Activated T-cell treated with anti-CD3 and anti-CD28 coated beads for 48 hours (primary cell): ENCODE measurements around the gene TIGD1.

Experiments used
- DNase-seq: peaks from one replicate; pipeline ENCODE4 v3.0.0-alpha.2; 2020; ENCODE audit warnings: low read depth

TIGD1 gene

DNA sequence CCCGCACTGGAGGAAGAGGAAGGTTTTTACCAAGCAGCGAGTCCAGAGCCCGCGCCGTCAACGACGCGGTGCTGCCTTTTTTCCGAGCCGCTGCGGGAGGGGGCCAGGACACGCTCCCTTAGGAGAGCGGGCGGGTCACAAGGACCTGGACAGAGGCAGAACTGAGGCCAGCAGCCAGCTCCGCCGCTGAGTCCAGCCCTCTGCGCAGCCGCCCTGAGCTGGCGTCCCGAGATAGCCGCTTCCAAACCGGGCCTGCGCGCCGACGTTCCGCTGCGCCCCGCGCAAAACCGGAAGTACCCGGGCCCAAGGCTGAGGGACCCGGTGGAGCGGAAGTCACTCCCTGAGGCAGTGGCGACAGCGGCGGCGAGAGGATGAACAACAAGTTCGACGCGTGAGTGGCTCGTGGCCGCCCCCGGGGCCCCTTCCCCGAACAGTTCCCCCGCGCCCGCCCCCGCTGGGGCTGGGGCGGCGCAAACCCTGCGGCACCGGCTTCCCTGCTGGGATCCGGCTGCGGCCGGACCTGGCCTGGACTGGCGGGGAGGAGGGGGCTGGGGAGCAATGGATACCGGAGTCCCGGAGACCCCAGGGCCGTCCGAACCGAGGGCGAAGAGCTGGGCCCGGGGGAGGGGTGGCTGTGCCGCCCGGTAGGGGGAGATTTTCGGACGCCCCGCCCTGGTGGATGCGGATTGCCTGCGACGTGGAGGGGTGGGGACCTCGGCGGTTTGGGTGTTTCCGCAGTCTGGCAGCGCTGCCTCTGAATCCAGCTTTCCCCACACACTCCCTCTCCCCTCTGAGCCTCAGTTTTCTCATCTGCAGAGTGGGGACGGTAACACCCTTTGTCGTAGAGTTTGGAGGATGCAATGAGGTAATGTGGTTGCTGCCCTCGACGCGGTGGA, at the start of gene TIGD1, which contains the start of gene EIF4E2:
Gene TIGD1, minus strand, starts transcription at position 204 of the 896 bp plus-strand sequence. CDS start 675 bp downstream, outside the sequence.
Gene EIF4E2, plus strand, starts transcription at position 336 of the 896 bp plus-strand sequence. Its CDS starts 36 bp downstream, at position 372.
- peak; percentile 91 for DNase-seq

GRCh38 chr2:232598293-232598692, 47.9 kb upstream of the TIGD1 start:
- DNase-seq, result no peak

DNA sequence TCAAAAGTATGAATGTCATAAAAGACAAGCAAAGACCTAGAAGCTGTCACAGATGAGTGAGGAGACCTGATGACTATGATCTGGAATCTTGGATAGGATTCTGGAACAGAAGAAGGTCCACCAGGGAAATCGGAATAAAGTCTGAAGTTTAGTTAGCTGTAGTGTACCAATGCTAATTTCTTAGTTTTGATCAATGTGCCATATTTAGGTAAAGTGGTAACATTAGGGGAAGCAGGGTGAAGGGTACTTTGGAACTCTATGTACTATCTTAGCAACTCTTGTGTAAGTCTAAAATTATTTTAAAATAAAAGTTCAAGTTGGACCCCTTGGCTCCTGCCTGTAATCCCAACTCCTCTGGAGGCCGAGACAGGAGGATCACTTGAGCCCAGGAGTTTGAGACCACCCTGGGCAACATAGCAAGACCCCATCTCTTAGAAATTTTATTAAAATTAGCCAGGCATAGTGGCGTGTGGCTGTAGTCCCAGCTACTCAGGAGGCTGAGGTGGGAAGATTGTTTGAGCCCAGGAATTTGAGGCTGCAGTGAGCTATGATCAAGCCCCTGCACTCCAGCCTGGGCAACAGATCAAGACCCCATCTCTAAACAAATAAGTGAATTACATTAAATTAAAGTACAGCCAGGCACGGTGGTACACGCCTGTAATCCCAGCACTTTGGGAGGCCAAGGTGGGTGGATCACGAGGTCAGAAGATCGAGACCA, 47.2 kb upstream of the TIGD1 start:
- DNase-seq, result no peak

GRCh38 chr2:232593982-232594381, 43.6 kb upstream of the TIGD1 start:
- no peak for DNase-seq

DNA sequence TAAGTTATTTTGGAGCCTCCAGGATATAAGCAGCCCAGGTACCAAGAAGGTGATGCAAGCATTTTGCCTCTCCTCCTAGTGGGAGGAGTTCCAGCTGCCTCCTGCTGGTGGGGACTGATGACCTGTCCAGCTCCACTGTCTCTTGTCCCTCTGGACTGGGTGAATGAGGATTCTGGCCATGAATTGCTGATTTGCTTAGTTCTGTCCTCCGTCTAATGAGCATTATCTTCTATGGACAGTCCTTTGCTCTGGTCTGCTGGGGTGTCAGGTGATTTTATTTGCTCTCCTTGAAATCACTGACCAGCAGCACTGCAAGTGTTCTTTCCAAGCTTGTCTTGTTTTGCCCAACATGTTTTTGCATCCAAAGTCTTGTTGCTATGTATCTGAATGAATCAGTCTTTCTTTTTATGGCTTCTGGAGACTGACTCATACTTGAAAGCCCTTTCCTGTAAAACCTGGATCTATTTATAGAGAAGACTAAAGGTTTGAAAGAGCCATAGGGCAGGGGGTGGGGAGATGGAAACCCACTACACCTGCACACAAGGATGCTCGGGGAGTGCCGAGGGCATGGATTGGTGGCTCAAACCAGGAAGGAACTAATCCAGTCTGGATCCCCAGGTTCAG, 42.5 kb upstream of the TIGD1 start:
- DNase-seq, result no peak

DNA sequence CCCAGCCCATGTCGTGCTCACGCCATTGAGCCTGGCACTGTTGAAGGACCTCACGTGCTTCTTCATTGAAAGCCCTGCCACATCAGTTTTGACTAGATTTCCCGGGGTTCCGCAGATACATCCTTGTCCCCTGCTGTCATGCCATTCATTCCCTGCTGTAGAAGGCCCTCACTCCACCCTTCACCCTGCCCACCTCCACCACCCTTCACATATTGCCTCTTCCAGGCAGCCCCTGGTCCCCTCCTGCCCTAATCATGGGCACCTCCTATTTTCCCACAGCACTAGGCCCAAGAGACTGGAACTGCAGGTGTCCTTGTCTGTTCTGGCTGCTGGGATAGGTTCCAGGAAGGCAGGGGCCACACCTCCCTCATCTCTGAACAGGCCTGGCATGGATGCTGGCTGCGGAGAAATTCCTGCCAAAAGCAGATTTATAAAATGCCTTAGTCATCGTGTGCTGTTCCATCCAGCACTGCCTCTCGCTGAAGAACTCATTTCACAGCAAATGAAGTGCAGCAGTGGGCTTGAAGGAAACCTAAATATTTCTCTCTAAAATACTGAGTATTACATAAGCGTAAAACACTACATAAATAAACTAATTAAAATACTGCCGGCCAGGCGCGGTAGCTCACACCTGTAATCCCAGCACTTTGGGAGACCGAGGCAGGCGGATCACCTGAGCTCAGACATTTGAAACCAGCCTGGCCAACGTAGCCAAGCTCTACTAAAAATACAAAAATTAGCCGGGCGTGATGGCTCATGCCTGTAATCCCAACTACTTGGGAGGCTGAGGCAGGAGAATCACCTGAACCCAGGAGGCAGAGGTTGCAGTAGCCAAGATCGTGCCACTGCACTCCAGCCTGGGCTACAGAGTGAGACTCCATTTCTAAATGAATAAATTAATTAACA, 38.6 kb upstream of the TIGD1 start:
- DNase-seq, result no peak

DNA sequence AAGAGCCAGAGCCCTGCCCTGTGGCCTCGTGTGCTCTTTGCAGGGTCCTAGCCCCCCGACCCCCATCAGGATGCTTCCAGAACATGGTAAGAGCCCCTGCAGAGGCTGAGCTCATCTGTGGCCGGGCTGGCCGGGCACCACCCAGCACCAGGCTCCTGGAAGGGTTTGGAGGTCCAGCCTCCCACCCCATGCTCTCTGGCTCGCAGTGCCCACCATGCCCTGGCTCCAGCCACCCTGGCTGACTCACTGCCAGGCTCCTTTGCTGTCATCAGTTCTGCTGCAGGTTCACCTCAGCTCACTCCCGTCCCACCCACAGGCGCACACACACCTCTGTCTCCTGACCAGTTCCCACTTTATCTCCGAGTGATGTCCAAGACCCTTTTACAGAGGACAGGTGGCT, 37.7 kb upstream of the TIGD1 start:
- DNase-seq, result no peak

- no peak for DNase-seq
Observed at GRCh38 chr2:232587512-232587911, 37.2 kb upstream of the TIGD1 start.

DNA sequence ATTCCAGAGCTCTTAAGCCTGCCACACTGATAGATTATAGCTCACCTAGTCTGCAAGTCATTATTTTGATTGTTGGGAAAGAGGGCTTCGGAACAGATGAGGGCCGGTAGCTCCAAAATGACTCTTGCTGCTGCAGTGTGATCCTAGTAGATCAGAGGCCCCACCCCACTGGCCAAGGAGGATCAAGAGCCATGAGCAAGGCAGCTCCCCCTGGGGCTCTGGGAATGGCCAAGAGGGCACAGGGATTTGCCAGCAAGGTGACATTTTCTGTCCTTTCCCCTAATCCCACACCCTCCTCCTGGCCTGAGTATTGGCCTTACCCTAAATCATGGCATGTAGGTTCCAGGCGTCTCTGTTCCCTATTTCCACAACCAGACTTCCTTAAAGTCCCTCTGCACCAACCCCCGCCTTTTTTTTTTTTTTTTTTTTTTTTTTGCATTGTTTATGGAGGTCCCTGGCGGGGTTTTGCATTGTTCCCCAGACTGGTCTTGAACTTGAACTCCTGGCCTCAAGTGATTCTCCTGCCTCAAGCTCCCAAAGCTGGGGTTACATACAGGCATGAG, 36.7 kb upstream of the TIGD1 start:
- DNase-seq, result no peak

GRCh38 chr2:232584238-232584637, 33.9 kb upstream of the TIGD1 start:
- DNase-seq, result no peak

GRCh38 chr2:232581725-232582124, 31.4 kb upstream of the TIGD1 start:
- DNase-seq, result no peak

GRCh38 chr2:232580648-232580981, 30.3 kb upstream of the TIGD1 start:
- no peak for DNase-seq

DNA sequence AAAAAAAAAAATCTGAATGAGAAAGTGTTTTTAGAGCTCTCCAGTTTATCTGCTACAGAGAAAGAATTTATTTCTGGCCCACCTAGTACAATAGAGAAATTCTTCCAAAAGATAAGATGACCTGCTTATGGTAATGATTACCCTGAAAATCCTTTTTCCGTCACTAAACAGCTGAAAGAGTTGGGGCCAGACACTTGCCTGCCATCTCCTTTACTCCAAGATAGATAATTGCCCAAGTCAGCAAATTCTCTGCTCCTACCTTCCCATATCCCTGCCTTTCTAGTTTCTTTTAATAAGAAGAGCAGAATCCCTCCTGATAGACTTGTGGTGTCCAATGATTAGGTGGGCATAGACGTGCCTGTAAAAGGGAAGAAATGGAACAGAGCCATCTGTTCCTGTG, 28.3 kb upstream of the TIGD1 start:
- no peak for DNase-seq

DNA sequence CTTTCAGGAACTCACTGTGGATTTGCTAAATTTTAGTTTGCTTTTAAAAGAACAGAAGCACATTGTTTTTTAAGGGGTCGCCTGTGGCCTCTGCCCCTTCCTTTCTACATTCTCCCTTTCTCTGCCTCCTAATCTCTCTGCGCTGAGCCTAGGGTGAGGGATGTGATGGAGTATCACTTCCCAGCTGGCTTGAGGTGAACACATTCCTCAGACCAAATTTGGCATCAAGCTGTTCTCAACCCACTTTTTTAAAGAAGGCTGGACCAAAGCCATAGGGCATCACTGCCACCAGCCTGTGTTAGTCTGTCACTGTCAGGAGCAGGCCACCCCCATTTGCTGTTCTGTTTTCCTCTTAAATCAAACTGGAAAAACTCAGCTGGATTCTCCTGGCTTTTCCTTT, 27.5 kb upstream of the TIGD1 start:
- DNase-seq, result no peak

DNA sequence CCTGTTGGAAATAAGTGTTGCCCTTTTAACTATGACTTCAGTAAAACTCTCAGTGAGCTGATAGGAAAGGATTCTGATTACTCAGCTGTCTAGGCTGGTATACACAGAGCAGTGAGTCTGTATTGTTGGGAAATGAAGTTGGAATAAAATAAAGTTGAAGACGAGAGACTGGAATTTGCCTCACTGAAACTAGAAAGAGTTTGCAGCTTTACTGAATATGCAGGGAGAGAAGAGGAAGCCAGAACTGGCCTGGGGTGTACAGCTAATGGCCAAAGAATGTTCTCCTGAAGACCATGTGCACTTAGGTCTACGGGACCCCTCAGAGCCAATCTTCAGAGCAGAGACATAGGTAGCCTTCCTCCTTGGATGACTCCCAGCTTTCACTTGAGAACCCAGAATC, 26.6 kb upstream of the TIGD1 start:
- DNase-seq, result no peak

DNA sequence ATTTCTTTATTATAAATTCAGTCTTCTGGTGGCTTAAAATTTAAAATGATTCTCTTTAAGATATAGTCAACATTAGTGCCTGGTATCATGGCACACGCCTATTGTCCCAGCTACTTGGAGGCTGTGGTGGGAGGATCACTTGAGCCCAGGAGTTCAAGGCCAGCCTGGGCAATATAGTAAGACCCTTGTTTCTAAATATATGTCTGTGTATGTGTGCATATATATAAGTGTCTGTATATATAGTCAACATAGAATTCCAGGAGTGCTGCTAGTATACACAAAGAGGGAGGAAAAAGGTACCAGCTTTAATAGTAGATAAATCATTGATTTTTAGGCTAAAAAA, 25.0 kb upstream of the TIGD1 start:
- no peak for DNase-seq

GRCh38 chr2:232574674-232575403, 24.5 kb upstream of the TIGD1 start:
- no peak for DNase-seq

- DNase-seq, result no peak
Observed at GRCh38 chr2:232573771-232574435, 23.5 kb upstream of the TIGD1 start.

- DNase-seq, result no peak
Observed at GRCh38 chr2:232573042-232573441, 22.7 kb upstream of the TIGD1 start.

GRCh38 chr2:232571026-232571474, 20.7 kb upstream of the TIGD1 start:
- no peak for DNase-seq
